ENCODE measurements around the gene FAM120B. TPM values are rescaled to one million over a fixed set of nuclear protein-coding genes. Genes with fewer than 3 reads are reported as not detected.

FAM120B gene
- total RNA-seq, 1 donor from 2014 or later: 19.7 TPM

GRCh38 chr6:170378502-170378901 is 71.9 kb downstream of the FAM120B start:
- TF ChIP-seq EZH2phosphoT487 (IDR thresholded peaks at IDR 0.05): no peak
- no peak for TF ChIP-seq CTCF (IDR thresholded peaks at IDR 0.05)
- no peak for TF ChIP-seq EZH2 (IDR thresholded peaks at IDR 0.05)
- Histone ChIP-seq H3K9me3 (ENCODE audit: low read depth) (no peaks in the 10 kb centered on the region), H3K36me3 (no peaks in the 10 kb centered on the region), H3K4me2 (no peak overlapping the region), H3K79me2 (ENCODE audit: low read depth) (no peaks in the 10 kb centered on the region), H3K27me3 (no peaks in the 10 kb centered on the region), H4K20me1 (ENCODE audit: low read depth) (peaks cover 5% of the 10 kb centered on the region), H3K4me1 (no peaks in the 10 kb centered on the region), H3K4me3 (no peak overlapping the region), H3K9ac (no peak overlapping the region), H3K27ac (no peak overlapping the region), H2AFZ (replicated peaks) (no peak overlapping the region), H3F3A (ENCODE audit: low read depth) (no peaks in the 10 kb centered on the region)
- DNase-seq (ENCODE audit: low spot score): no peak
- Mint-ChIP-seq H3K4me1 (peaks cover 3% of the 10 kb centered on the region), H3K9me3 (no peaks in the 10 kb centered on the region), H3K27ac (no peak overlapping the region), H3K36me3 (peaks cover 11% of the 10 kb centered on the region), H3K27me3 (ENCODE audit: insufficient read depth, low read depth) (peaks cover 2% of the 10 kb centered on the region), H3K4me3 (no peak overlapping the region)

GRCh38 chr6:170381562-170381961 is 75.0 kb downstream of the FAM120B start:
- no peaks in the 10 kb centered on the region for H3K36me3 ChIP-seq
- no peak overlapping the region for H2AFZ ChIP-seq (replicated peaks)
- no peak overlapping the region for H3K4me2 ChIP-seq
- H3K9ac ChIP-seq: no peak overlapping the region
- H3K27ac ChIP-seq: no peak overlapping the region
- Mint-ChIP-seq H3K27me3 (ENCODE audit: insufficient read depth, low read depth) (peaks cover under 1% of the 10 kb centered on the region), H3K4me1 (peaks cover 27% of the 10 kb centered on the region), H3K27ac (no peak overlapping the region), H3K9me3 (no peaks in the 10 kb centered on the region), H3K4me3 (no peak overlapping the region), H3K36me3 (peaks cover 3% of the 10 kb centered on the region)
- DNase-seq (ENCODE audit: low spot score): no peak
- no peaks in the 10 kb centered on the region for H3K9me3 ChIP-seq (ENCODE audit: low read depth)
- TF ChIP-seq EZH2 (IDR thresholded peaks at IDR 0.05): no peak
- no peak for TF ChIP-seq EZH2phosphoT487 (IDR thresholded peaks at IDR 0.05)
- TF ChIP-seq CTCF (IDR thresholded peaks at IDR 0.05): no peak
- H3K79me2 ChIP-seq (ENCODE audit: low read depth): no peaks in the 10 kb centered on the region
- H3K4me3 ChIP-seq: no peak overlapping the region
- H4K20me1 ChIP-seq (ENCODE audit: low read depth): peaks cover 5% of the 10 kb centered on the region
- H3K4me1 ChIP-seq: peaks cover 16% of the 10 kb centered on the region
- H3K27me3 ChIP-seq: no peaks in the 10 kb centered on the region
- no peaks in the 10 kb centered on the region for H3F3A ChIP-seq (ENCODE audit: low read depth)

- no peaks in the 10 kb centered on the region for H3K27me3 Mint-ChIP-seq (ENCODE audit: insufficient read depth, low read depth)
- Histone ChIP-seq H3F3A (ENCODE audit: low read depth) (no peaks in the 10 kb centered on the region), H3K4me1 (peaks cover 16% of the 10 kb centered on the region), H3K27me3 (no peaks in the 10 kb centered on the region), H3K79me2 (ENCODE audit: low read depth) (no peaks in the 10 kb centered on the region), H3K4me3 (no peak overlapping the region), H4K20me1 (ENCODE audit: low read depth) (peaks cover 5% of the 10 kb centered on the region), H3K9ac (no peak overlapping the region), H3K27ac (no peak overlapping the region), H2AFZ (replicated peaks) (no peak overlapping the region), H3K36me3 (no peaks in the 10 kb centered on the region), H3K9me3 (ENCODE audit: low read depth) (no peaks in the 10 kb centered on the region), H3K4me2 (no peak overlapping the region)
- H3K9me3 Mint-ChIP-seq: no peaks in the 10 kb centered on the region
- peak overlapping the region; percentile 18 for H3K27ac Mint-ChIP-seq
- peaks cover 3% of the 10 kb centered on the region for H3K36me3 Mint-ChIP-seq
- no peak overlapping the region for H3K4me3 Mint-ChIP-seq
- peaks cover 27% of the 10 kb centered on the region for H3K4me1 Mint-ChIP-seq
- TF ChIP-seq CTCF (IDR thresholded peaks at IDR 0.05): no peak
- no peak for TF ChIP-seq EZH2phosphoT487 (IDR thresholded peaks at IDR 0.05)
- TF ChIP-seq EZH2 (IDR thresholded peaks at IDR 0.05): no peak
- no peak for DNase-seq (ENCODE audit: low spot score)
Measured at GRCh38 chr6:170383466-170384035, 77.0 kb downstream of the FAM120B start.
